HG02588 (cell line): ENCODE measurements around the gene FYTTD1.
"Not testable (repeated sequence)": the region's sequence is repeated elsewhere in the genome, so short reads cannot be mapped to it uniquely, and the experiment has no call there.

Experiments used
- ATAC-seq: cut with Tn5 transposase; IDR thresholded peaks from one replicate; pipeline ENCODE4 v1.9.1; 2021; ENCODE audit warnings: mild to moderate bottlenecking, moderate library complexity; ENCODE audit not compliant: unreplicated experiment

The FYTTD1 gene

DNA sequence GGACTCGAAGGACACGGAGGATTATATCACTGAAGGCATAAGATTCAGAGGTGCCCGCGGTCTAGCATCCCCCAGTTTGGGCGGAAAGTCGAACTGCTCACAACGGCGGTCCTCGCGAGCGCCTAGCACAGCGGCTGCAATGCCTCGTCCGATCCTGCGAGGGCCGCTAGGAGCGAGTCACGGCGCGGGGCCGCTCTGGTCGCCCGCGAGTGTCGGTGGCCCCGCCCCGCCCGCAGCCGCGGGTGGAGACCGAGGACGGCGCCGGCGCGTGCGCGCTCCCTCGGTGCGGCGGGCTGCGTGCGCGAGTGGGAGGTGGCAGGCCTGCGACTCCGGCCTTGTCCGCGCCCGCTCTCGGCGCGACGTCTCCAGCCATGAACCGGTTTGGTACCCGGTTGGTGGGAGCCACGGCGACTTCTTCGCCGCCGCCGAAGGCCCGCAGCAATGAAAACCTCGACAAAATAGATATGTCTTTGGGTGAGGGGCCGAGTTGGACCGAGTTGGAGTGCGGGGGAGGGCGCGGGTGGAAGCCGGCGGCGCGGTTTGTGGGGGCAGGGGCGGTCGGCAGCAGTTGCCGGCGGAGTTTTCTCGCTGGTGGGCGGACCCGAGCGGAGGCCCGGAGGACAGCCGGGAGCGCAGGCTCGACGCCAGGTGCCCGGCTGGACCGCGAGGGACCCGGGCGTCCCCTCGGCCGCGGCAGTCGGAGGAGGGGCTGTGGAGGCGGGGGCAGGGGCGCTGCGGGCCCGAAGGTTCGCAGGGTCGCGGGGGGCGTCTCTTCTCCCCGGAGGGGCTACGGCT lies at the start of gene FYTTD1:
Gene FYTTD1 (plus strand): TSS at position 283 of the 795 bp plus-strand sequence. CDS start 89 bp downstream, at position 372.
- peak; percentile 75 for ATAC-seq

DNA sequence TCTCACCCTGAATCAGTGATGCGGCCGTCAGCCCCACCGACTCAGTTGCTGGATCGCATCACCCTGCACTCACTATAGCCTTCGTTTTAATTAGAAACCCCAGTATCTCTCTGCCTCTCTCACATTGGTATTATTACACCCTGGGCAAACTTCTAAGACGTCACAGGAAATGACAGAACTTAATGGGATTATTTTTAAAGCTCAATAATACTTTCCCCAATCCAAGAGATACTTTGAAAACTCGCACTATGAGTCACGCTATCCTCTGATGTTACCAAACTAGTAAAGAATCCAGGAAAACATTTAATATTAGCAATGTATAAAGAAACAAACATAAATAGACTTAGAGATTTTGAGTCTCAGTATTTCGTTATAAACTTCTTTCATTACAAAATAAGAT lies 49.6 kb upstream of the FYTTD1 start:
- no peak for ATAC-seq

- ATAC-seq, result no peak
These were observed 47.8 kb upstream of the FYTTD1 start for GRCh38 chr3:197701841-197702240.

DNA sequence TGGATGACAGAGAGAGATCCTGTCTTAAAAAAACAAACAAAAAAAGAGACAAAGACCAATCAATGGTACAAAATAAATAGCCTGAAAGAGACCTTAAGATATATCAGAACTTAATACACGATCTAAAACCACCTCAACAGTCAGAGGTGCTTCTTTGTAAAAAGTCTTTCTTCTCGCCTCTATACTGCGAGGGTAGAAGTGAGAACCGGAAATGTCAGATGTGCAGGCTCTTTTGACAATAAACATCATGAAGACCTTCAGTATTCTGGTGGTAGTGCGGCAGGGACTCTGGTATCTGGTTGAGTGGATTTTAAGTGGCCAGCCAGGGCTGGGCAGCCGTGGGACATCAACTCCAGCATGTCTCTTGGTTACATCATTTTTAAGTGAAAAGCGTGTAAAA lies 43.0 kb upstream of the FYTTD1 start:
- no peak for ATAC-seq

- no peak for ATAC-seq
These were observed 40.5 kb upstream of the FYTTD1 start for GRCh38 chr3:197709135-197709534.

DNA sequence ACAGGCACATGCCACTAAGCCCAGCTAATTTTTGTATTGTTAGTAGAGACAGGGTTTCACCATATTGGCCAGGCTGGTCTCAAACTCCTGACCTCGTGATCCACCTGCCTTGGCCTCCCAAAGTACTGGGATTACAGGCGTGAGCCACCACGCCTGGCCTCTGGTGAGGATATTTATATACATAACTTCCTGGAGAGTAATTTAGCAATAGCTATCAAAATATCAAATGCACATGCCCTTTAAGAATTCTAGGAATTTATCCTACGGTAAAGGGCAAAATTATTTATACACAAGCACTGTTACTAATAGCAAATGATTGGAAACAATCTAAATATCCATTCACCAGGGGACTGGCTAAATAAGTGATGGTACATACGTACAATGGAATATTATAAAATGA lies 38.7 kb upstream of the FYTTD1 start:
- not testable (repeated sequence) for ATAC-seq

DNA sequence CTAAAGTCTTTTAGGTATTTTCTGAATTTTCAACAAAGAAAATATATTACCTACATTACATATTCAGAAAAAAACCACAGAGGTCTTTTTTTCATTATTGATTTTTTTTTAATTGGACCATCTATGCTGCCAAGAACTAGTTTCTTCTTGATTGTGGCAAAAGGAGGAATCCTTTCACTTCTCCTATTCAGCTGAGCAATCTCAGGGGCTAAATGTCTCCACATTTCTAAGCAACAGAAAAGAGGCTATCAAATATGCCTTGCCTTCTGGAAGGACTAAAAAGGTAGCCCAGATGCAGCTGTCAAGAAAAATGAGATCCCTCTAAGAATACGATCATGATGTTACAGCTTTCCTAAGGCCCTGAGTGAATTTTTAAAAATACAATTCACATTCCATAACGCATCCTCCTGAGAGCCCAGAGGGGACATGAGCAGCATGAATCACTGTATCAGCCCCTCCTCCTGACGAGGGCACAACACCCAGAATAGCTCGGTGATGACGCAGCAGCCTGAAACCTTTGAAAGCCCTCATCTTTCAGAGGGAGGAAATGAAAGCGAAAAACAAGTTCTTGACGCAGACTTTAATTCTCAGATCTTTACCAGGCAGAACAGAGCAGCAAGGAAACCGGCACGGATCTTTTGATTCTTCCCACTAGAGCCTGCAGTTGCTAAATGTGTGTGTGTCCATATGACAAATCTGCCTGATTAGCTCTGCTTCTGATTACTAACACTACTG lies 37.5 kb upstream of the FYTTD1 start:
- ATAC-seq, result peak; percentile 82

DNA sequence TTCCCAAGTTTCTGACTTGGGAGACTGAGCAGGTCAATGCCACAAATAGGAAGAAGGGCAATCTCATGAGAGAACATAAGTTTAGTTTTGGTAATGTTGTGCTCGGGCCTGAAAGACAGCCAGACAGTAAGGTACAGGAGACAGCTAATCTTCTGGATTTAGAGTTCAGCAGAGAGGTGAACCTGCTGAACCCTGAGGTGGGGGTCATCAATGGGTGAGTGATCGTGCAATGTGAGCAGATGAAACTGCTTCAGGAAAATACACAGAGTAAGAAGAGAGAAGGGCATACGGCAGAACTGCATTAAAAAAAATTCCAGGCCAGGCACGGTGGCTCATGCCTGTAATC lies 36.2 kb upstream of the FYTTD1 start:
- ATAC-seq, result peak; percentile 8

DNA sequence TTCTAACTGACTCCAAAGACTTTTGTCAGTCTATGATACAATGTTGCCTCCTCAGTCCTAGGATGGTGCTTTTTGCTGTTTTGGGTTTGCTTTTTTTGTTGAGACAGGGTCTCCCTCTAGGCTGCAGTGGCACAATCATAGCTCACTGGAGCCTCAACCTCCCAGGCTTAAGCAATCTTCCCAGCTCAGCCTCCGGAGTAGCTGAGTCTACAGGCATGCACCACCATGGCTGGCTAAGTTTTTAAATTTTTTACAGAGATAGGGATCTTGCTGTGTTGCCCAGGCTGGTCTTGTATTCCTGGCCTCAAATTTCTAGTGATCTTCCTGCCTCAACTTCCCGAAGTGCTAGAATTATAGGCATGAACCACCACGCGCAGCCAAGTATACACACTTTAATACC lies 35.4 kb upstream of the FYTTD1 start:
- ATAC-seq, result no peak

DNA sequence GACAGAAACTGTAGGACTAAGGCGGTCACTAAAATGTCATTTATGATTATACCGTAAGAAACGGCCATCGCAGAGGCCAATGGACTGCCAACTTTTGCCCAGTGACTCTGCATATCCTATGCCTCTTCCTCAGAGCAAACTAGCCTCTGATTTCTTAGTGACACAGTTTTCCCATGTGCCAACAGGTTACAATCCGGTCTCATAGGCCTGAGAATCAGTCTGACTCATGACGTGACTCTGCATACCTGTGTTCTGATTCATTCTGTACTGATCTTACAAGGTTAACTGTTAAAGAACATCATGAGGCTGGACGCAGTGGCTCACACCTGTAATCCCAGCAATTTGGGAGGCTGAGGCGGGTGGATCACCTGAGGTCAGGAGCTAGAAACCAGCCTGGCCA lies 30.8 kb upstream of the FYTTD1 start:
- ATAC-seq, result no peak

DNA sequence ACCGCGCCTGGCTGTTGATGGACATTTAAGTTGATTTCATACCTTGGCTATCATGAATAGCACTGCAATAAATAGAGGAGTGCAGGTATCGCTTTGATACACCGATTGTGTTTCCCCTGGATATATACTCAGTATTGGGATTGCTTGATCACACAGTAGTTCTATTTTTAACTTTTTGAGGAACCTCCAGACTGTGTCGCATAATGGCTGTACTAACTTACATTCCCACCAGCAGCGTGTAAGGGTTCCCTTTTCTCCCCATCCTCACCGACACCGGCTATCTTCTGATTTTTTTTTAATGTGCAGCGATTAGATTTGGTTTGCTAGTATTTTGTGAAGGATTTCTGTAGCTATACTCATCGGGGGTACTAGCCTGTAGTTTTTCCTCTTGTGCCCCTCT lies 29.0 kb upstream of the FYTTD1 start:
- ATAC-seq, result no peak

DNA sequence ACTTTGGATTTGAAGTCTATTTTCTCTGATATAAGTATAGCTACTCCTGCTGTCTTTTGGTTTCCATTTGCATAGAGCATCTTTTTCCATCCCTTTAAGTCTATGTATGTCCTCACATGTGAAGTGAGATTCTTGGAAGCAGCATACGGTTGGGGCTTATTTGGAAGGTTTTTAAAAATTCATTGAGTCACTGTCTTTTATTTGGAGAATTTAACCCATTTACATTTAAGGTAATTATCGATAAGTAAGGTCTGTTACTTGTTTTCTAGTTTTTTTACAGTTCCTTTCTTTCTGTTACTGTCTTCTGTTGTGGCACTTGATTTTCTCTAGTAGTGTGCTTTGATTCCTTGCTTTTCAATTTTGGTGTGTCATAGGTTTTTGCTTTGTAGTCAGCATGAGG lies 26.9 kb upstream of the FYTTD1 start:
- ATAC-seq, result no peak

DNA sequence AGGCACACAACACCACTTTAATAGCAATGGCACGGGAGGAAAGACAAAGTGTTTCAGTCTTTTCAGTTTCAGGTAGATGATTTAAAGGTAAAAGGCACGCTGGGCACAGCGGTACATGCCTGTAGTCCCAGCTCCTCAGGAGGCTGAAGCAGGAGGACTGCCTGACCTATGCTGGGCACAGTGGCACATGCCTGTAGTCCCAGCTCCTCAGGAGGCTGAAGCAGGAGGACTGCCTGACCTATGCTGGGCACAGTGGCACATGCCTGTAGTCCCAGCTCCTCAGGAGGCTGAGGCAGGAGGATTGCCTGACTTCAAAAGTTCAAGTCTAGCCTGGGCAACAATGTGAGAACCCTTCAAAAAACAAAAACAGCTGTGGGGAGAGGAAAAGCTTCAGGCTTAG lies 21.8 kb upstream of the FYTTD1 start:
- not testable (repeated sequence) for ATAC-seq

DNA sequence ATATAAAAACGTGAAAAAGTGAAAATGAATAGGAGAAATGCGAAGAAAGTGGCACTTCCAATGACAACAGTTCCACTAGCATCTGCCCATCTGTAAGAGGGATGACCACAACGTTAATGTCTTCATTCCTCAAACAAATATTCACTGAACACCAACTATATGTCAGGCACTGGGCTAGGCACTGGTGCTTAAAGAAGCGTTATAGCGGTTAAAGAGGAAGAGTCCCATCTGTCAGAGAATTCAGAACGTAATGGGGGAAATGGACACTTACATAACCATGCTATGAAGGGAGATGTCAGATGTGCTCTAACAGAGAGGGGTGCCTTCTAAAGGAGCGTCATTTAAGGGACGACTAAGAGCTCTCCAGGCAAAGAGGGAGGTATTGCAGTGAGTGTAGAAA lies 21.2 kb upstream of the FYTTD1 start:
- no peak for ATAC-seq

DNA sequence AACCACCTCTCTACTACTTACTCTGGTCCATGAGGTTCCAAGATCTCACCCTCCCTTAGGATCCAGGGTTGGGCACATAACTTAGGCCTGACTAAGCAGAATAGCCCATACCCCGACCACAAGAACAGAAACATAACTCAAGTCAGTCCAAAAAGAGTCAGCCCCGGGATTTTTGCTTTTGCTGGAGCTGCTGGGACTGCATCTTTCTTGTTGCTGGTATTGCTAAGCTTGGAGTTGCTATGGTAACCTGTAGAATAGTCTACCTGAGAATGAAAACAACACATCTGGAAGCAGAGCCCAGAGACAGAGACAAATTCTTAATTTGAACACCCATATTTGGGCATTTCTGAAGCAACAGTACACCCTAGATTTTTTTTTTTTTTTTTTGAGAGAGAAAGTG lies 19.5 kb upstream of the FYTTD1 start:
- no peak for ATAC-seq

GRCh38 chr3:197730770-197731169 lies 18.9 kb upstream of the FYTTD1 start:
- not testable (repeated sequence) for ATAC-seq

DNA sequence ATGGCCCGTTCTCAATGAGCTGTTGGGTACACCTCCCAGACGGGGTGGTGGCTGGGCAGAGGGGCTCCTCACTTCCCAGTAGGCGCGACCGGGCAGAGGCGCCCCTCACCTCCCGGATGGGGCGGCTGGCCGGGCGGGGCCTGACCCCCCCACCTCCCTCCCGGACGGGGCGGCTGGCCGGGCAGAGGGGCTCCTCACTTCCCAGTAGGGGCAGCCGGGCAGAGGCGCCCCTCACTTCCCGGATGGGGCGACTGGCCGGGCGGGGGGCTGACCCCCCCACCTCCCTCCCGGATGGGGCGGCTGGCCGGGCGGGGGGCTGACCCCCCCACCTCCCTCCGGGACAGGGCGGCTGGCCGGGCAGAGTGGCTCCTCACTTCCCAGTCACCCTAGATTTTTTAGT lies 18.2 kb upstream of the FYTTD1 start:
- ATAC-seq, result not testable (repeated sequence)

GRCh38 chr3:197733042-197733441 lies 16.6 kb upstream of the FYTTD1 start:
- ATAC-seq, result no peak

DNA sequence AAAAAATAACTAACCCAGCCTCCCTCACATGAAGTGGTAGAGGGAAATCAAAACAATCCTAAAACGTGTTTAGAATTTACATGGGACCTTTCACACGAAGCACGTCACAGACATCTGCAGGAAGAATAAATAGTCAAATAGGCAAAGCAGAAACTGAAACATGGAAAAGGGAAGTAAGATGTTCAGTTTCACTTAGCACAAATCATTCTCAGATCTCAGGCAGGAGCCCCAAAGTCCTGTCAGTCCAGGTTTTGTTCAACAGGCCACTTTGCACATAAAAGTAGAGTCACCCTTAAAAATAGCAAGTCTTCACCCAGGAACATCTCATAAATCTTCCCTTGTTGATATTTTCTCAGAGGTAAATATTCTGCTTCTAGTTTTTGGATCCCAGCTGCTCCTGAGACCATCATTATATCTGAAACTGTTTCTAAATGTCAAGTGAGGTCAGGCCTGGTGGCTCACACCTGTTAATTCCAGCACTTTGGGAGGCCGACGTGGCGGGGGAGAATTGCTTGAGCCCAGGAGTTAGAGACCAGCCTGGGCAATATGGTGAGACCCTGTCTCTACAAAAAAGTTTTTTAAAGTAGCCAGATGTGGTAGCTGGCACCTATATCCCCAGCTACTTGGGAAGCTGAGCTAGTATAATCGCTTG lies 14.9 kb upstream of the FYTTD1 start:
- peak; percentile 40 for ATAC-seq

GRCh38 chr3:197736010-197736490 lies 13.6 kb upstream of the FYTTD1 start:
- ATAC-seq, result no peak

GRCh38 chr3:197736491-197737318 lies 13.0 kb upstream of the FYTTD1 start, which contains the start of gene RUBCN:
Gene RUBCN, minus strand, starts transcription at chr3:197736904. Its CDS starts 185 bp downstream, at chr3:197736719.
- ATAC-seq, result peak; percentile 82
